Erythroblast (primary cell): Measurements from ENCODE around the gene RAB1A.

Experiments used
- DNase-seq, 2 experiments: peaks; one replicate each; lab custom pipeline; 2025; lab: John Stamatoyannopoulos, UW
- GATA1 ChIP-seq: IDR thresholded peaks from 2 replicates; pipeline ENCODE4 v1.6.1; 2011; ENCODE audit warnings: low read depth, mild to moderate bottlenecking, control low read depth, low read length, moderate library complexity
- POLR2A ChIP-seq: IDR thresholded peaks from 2 replicates; pipeline ENCODE4 v1.6.1; 2011; ENCODE audit warnings: mild to moderate bottlenecking, low read length

RAB1A gene

DNA sequence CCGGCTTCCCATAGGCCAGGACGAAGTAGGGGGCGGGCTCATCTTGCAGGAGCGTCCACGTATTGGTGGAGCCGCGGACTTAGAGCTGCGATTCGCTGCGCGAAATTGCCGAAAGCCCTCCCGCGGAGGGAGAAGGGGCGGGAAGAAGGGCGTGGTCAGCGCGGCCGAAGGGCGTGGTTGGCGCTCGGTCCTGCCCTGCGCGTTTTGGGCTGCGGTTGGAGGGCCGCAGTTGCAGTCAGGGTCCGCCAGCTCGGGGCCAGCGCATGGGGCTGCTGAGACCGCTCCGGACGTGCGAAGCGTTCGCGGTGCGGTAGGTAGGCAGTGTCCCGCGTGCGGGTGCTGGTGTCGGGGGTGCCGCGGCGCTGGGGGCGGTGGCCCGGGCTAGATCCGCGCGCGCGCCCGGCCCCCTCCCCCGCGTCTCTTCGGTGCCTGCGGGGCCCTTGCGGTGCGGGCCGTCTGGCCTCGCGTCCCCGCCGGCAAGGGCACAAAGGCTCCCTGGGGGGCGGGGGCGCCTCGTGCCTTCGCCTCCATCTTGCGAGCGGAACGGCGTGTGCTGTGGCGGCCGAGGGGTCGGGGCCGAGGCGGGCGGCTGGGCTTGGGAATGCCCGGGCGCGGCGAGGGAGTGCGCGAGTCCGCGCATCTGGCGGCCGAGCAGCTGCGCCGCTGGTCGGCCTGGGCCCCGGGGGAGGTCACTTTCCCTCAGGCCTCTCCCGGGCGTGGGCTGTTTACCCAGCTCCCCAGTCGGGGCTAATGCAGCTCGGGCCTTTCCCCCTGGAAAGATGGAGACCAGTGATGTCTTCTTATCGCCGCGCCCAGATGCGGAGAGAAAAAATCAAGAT is 73.5 kb downstream of the RAB1A start, which contains the start of gene CEP68:
CEP68 (plus strand) TSS at position 202 of the 839 bp plus-strand sequence. CDS start 13,029 bp downstream, outside the sequence.
- TF ChIP-seq GATA1: no peak
- TF ChIP-seq POLR2A: peak; percentile 62
- DNase-seq: peak; percentile 98

DNA sequence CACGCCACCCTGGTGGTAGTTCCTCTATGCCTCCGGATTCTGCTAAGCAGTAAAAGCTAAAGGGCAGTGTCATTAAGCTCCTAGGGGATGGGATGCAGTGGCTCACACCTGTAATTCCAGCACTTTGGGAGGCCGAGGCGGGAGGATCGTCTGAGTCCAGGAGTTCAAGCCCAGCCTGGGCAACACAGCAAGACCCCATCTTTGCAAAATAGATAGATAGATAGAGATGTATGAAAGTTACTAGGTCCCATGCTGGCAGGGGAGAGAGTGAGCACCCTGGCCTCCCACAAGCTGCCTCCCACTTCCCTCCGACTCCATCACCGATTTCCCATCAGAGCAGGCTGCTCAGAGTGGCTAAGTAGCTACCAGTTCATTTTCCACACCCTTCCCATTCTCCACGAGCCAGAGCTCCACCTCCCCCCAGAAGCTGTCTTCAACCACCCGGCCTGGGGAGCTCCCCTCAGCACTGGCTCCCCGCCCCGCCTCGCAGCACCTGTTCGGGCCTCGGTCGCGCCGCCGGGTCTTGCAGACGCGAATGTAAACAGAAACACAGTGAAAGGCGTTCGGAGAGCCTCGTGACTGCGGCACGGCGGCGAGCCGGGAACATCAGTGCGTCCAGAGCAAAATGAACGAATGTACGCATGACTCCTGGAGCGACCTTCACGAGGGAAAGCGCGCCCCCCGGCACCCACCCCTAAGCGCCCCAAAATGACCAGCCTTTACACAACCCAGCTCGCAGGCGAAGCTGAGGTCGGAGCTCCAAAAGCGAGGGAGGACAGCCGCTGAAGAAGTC is 74.3 kb downstream of the RAB1A start:
- peak in 1 of 2 experiments; percentile 89 for DNase-seq
- TF ChIP-seq POLR2A: no peak
- TF ChIP-seq GATA1: no peak

DNA sequence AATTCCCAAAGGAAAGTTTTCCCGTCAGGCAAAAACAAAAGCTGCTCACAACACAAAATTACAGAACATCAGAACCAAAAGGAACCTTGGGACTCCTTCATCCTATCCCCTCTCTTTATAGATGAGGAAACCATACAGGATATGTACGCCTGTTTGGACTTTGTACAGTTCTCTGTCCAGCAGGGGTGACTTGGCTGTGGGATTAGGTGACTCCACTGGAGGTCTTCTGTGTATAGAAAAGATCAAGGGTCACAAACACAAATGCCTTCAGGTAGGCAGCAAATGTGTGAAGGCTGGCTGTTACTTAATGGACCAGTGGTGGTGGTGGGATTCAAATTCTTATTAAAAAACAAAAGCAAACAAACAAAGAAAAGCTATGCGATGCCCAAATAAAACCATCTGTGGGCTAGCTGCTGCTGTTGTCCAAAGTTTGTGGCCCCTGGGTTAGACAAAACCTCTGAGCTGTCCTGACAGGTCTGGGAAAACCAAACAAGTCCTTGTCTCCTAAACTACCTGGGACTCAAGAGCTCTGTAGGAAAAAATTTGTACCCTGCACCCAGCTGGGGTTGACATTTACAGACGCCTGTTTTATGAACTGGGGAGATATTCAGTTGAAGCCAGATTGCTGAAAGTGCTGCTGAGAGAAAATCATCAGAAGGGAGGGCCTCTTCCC is 75.0 kb downstream of the RAB1A start:
- no peak for DNase-seq
- TF ChIP-seq POLR2A (no peak), GATA1 (no peak)

DNA sequence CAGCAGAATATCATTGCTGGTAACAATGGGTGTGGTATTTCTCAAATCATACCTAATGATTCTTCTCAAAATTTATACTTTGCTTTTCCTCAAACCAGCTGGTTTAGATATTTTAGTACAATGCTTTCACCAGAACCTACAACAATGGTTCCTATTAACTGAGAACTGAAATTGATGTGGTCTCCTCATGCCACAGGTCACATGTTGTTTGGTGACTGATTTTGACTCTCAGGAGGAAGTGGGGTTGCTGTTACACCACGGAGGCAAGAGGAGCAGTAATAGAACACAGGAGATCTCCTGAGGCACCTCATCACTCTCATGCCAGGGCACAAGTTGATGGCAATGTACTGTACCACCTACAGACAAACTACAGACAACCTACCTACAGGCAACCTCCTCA is 76.7 kb downstream of the RAB1A start:
- DNase-seq: no peak
- no peak for TF ChIP-seq GATA1
- TF ChIP-seq POLR2A: no peak

DNA sequence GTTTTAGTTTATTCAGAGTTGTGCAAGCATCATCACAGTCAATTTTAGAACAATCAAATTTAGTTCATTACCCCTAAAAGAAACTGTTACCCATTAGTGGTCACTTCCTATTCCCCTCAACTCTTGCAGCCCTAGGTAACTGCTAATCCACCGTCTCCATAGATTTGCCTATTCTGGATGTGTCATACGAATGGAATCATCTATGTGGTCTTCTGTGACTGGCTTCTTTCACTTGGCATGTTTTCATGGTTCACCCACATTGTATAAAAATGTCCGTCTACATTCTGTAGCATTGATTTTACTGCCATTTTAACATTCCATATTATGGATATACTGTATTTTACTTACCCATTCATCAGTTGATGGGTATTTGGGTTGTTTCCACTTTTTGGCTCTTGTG is 79.0 kb downstream of the RAB1A start:
- TF ChIP-seq POLR2A: no peak
- TF ChIP-seq GATA1: no peak
- DNase-seq: no peak

DNA sequence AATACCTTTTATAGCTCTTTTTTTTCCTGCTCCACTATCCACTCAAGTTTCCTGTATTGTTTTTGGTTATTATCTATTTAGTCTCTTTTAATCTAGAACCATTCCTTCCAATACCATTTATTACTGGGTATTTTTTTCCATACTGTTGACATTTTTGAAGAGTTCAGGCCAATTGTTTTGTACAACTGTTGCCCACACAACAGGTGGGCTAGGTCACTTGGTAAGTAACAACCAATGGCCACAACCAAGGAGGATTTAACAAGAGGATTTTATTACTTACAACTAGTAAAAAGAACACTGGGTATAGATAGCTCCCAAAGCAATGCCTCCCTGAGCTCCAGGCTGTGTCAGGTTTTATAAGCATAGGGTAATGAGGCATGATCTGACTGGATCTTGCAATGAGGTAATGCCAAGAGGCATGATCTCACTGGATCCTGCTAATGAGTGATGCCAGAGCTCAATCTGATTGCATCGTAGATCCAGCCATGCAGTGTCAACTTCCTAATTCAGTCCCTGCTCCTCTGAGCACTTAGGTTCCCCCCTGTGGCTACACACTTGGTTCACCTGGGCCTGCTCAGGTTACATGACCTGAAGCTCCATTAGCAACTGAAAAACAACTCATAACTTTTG is 80.8 kb downstream of the RAB1A start:
- TF ChIP-seq POLR2A (no peak), GATA1 (no peak)
- DNase-seq: peak; percentile 17 to 47

DNA sequence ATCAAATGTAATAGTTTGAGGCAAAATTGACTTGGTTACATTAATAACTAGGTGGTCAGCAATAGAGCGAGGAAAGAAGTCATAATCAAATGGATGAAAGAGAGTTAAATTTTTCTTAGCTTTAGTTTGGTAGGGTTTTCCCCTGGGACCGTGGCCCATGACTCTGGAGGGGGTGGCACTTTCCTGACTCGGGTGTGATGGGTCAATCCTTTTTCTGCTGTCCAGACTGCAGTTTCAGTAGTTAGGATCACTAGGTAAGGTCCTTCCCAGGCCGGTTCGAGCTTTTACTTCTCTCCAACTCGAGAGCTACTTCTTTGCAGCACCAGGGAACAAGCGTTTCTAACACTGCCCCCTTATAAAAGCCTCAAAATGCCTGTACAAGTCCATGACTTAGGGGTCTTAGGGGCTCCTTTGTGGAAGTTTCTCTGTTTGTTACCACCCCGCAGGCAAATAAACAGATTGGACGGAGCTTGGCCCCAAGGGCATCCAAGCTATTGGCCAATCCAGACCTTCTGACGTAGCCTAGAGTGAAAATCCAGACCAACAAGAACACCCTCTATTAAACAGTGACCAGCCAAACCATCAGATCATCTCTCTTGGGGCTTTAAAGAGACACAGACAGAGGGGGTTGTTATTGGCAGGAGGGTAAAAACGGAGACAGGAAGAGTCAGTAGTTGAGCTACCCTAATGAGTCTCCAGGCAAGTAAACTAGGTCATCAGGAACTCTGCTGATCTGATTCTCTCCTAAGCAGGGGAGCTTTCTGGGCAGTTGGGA is 83.1 kb downstream of the RAB1A start:
- TF ChIP-seq POLR2A (no peak), GATA1 (no peak)
- DNase-seq: no peak

DNA sequence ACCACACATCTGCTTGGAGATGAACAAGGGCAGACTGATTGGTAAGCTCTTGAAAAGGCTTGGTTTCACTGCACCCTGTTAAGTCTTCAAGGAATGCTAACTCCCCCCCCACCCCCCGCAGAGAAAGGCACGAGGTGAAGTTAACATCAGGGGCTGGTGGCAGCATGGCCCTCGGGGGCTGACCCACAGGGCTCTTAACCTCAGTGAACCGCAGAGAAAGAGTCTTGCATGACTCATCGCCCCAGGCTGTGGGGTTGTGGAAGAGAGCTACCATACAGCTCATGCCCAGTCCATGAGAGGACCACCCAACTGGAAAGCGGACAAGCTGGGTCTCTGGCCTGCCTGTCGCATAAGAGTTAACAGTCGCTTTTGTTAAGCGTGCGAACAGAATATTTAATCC is 84.3 kb downstream of the RAB1A start:
- no peak for DNase-seq

DNA sequence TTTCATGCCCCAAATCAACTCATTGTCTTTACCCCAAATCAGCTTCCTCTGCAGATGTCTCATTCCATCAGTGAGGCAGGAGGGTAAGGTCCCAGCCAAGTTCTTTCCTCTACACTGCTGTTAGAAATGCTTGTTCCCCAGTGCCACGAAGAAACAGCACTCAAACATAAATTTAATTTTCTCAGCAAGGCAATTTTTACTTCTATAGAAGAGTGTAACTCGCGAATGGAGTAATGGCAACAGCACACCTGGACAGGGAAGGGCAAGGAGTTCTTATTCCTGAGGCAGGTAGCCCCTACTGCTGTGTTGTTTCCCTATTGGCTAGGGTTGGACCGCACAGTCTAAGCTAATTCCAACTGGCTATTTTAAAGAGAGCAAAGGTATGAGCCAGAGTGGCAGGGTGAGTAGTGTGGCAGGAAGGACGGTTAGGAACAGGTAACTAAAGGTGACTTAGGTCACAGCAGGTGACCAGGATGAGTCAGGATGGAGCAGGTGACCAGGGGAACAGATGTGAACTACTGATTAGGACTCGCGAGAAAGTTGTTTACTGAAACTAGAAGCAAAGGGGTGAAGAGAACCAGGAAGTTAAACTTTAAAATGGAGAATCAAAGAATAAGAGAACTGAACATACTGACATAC is 85.7 kb downstream of the RAB1A start:
- TF ChIP-seq POLR2A (no peak), GATA1 (no peak)
- no peak for DNase-seq

More for the DNA sequence above, 84.3 kb downstream of the RAB1A start:
- TF ChIP-seq GATA1 (no peak), POLR2A (no peak)

DNA sequence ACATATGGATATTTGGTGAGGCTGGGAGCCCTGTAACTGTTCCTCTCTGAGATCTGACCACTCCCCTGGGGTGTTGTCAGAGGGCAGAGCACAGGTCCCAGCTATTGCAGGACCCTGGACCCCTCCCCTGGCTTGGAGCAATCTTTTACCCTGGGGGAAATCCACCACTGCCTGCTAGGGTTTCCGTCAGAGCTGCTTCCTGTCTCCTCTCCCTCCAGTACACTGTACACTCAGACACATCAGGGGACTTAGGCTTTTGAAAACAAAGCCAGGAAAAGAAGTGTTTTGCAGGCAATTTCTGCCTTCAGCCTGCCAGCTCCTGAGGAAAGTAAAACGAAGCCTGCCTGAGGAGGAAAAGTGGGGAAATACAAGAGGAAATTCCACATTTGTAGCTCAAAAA is 86.9 kb downstream of the RAB1A start:
- no peak for DNase-seq
- no peak for TF ChIP-seq POLR2A
- no peak for TF ChIP-seq GATA1

DNA sequence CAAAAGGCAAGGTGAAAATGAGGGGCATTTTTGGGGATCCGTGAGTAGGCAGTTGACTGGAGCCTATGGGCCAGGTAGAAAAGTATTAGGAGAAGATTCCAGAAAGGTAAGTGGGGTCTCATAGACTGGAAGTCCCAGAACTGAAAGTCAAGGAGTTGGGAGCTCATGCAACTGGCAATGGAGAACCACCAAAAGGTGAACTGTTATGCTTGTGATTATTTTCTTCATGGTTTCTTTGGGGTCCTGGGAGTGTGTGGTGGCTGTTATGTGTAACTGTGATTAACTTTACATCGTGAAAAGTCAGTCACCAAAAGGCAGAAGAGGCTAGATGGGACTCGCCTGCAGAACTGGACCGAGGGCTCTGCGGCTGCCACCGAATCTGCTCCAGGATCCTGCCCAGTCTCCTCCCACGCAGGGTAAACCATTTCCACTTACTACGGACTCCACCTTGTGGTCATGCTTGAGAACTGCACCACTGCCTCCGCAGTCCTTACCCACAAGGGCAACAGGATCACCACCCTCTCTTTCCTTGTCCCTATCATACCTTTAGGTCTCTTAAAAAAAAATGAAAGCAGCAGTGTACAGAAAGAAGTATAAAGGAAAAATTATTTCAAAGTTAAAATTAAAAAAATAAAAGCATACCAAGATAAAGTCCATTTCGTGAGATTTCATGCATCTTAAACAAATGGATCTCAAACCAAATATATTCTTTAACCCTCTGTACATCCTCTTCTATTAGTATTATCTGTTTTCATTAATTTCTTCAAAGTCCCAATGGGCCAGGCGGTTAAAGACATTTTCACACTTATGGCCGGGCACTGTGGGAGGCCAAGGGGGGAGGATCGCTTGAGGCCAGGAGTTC is 89.3 kb downstream of the RAB1A start:
- TF ChIP-seq GATA1: no peak
- no peak for TF ChIP-seq POLR2A
- peak; percentile 84 to 91 for DNase-seq

DNA sequence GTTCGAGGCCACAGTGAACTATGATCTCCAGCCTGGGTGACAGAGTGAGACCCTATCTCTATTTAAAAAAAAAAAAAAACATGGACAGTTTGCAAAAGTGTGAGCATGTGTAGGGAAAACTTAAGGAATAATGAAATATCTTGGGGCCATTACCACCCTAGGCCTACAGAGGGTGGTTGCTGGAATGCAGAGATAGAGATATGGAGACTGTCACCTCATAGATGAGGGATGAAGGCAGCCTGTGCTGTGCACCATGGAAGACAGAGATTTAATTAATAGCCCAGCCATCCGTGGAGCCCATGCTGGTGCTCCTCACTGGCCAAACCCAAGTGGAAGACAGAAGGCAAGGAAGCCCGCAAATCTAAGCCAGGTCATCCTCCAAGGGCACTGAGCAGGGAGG is 90.3 kb downstream of the RAB1A start:
- TF ChIP-seq GATA1: no peak
- TF ChIP-seq POLR2A: no peak

More for the DNA sequence above, 90.3 kb downstream of the RAB1A start:
- no peak for DNase-seq
